Spleen (tissue), 11 donors: ENCODE measurements around the gene FLCN. TPM values are rescaled to one million over a fixed set of nuclear protein-coding genes. Genes with fewer than 3 reads are reported as not detected.

ENCODE experiments used
- DNase-seq: peaks from one replicate; pipeline ENCODE4 v3.0.0-alpha.2; 2020
- H3K27ac ChIP-seq, 8 donors: fragments of 200-600 bp; sonication (generic) in 7 of 8; 1 replicate in 4 of 8; 2 replicates in 4 of 8; pipeline versions ENCODE4 v1.5.0 to v1.8.0; 2016 to 2021; ENCODE audit warnings: inconsistent platforms in 4 of 8, mild to moderate bottlenecking in 4 of 8, moderate library complexity in 1 of 8
- H3K27me3 ChIP-seq, 7 donors: fragments of 200-600 bp; sonication (generic) in 6 of 7; replicated peaks in 1 of 7; 1 replicate in 4 of 7; 2 replicates in 3 of 7; pipeline versions ENCODE4 v1.5.0 to v1.8.0; 2016 to 2021; ENCODE audit warnings: inconsistent platforms in 3 of 7, mild to moderate bottlenecking in 1 of 7
- H3K36me3 ChIP-seq, 6 donors: fragments of 200-600 bp; sonication (generic) in 5 of 6; 1 replicate in 4 of 6; 2 replicates in 2 of 6; pipeline versions ENCODE4 v1.5.0 to v1.8.0; 2016 to 2021; ENCODE audit warnings: inconsistent platforms in 2 of 6
- H3K4me1 ChIP-seq, 6 donors: fragments of 200-600 bp; sonication (generic) in 5 of 6; 1 replicate in 3 of 6; 2 replicates in 3 of 6; pipeline versions ENCODE4 v1.5.0 to v1.8.0; 2016 to 2021; ENCODE audit warnings: inconsistent platforms in 3 of 6
- H3K4me3 ChIP-seq, 8 donors: fragments of 200-600 bp; sonication (generic) in 7 of 8; 1 replicate in 4 of 8; 2 replicates in 4 of 8; pipeline versions ENCODE4 v1.5.0 to v1.8.0; 2016 to 2021; ENCODE audit warnings: inconsistent platforms in 4 of 8, mild to moderate bottlenecking in 4 of 8, moderate library complexity in 2 of 8
- H3K9me3 ChIP-seq, 8 donors: fragments of 200-600 bp; sonication (generic) in 7 of 8; 1 replicate in 4 of 8; 2 replicates in 4 of 8; pipeline versions ENCODE4 v1.5.0 to v1.8.0; 2016 to 2021; ENCODE audit warnings: inconsistent platforms in 4 of 8
- POLR2A ChIP-seq, 3 donors: fragments of 450-650 bp; IDR thresholded peaks; one replicate each; pipeline ENCODE4 v1.5.1; 2017; ENCODE audit warnings: antibody characterized with exemption in 3 of 3, mild to moderate bottlenecking in 1 of 3
- POLR2AphosphoS5 ChIP-seq, 3 donors: sonication (generic); formaldehyde crosslinking; IDR thresholded peaks; one replicate each; pipeline ENCODE4 v1.5.1; 2017; ENCODE audit warnings: antibody characterized with exemption in 3 of 3
- WGBS, 5 donors: extraction: QIAGEN DNeasy Blood & Tissue Kit in 3 of 5; methylation state at CpG; one replicate each; pipeline versions ENCODE4 v1.1.5 to v1.1.7; 2013 to 2018; 5-methylcytosine and 5-hydroxymethylcytosine counted together
- intact Hi-C: fragments of 100-400 bp; cut with DNase I; formaldehyde crosslinking; loops from one replicate; pipeline ENCODE4 v1.15.0; 2023; ENCODE audit warnings: low total_unique reads
- polyA plus RNA-seq, 3 donors: library from polyadenylated mRNA; stranded (reverse); fragments of 200-250 nt; gene quantifications; one replicate each; pipeline ENCODE4 v1.2.1, GENCODE V29; 2013
- total RNA-seq, 7 donors: library from RNA; depleted of rRNA in 3 of 7; stranded (reverse); fragments of >200 nt in 3 of 7; fragmentation: NEBNext Ultra II Directional in 4 of 7; extraction: Animal tissue kit (Norgen Biotek cat#: 25700) in 4 of 7; gene quantifications; one replicate each; pipeline versions ENCODE4 v1.1.0 to v1.2.1, GENCODE V29; 2016 to 2021
- TF ChIP-seq, protein P1 (sequence below), 11 experiments: fragments of 200-600 bp in 7 of 11; fragments of 450-650 bp in 4 of 11; sonication (generic) in 4 of 11; IDR thresholded peaks in 8 of 11; conservative IDR thresholded peaks in 3 of 11; 1 replicate in 7 of 11; 2 replicates in 4 of 11; pipeline versions ENCODE4 v1.4.0 to v1.8.0; 2016 to 2021; ENCODE audit warnings: antibody characterized with exemption in 11 of 11, inconsistent platforms in 4 of 11, mild to moderate bottlenecking in 1 of 11
- donor health status: healthy with polysubstance abuse.
- donor health status: DM: no; HTN: no; CAD: no; lungs with moderate emphysema.
- donor health status: DM: no; HTN: no; CAD: no.
- donor health status: Bipolar disorder and iron deficiency.
- donor health status: healthy.
- donor health status: DM: no; HTN: no; CAD: no.
- donor health status: DM: yes; HTN: yes; CAD: no.

The FLCN gene
- total and polyA plus RNA-seq, 10 donors = 9.1 to 91.6 (median 72.3) TPM

DNA sequence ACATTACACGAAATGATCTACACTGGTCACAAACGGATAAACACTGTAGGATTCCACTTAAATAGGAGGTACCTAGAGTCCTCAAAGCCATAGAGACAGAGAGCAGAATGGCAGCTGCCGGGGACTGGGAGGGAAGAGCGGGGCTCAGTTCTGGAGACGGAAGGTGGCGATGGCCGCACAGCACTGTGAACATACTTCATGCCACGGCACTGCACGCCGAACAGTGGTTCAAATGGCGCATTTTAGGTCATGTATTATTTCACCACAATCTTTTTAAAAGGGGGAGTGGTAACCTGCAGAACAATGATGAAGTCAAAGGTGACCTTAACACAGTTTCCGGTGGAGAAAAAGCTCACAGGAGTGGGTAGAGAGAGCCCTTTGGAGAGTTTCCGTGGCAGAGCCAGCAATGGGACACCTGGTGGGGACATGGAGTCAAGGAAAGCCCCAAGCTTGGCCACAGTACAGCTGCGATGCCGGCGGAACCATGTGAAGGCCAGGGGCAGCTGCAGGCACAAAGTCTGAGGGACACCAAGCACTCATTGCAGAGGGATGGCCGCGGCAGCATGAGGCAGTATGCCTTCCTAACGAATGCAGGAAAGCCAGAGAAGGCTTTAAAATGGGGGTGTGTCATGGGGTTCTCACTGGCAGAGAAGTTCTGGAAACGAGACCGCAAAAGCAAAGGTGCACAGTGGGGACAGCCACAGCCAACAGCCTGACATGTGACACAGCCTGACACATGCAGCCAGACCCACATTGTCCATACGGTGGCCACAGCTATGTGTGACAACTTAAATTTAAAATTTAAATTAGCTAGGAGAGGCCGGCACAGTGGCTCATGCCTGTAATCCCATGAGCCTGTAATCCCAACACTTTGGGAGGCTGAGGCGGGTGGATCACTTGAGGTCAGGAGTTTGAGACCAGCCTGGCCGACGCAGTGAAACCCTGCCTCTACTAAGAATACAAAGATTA lies 7.3 kb downstream of the FLCN start:
- 76 to 88% (median 85%) methylated on average over 26 of the region's 26 CpGs for WGBS, 5 donors
- H3K4me3 ChIP-seq = no peak overlapping the region
- no peaks in the 10 kb centered on the region for H3K9me3 ChIP-seq
- no peaks in the 10 kb centered on the region for H3K27me3 ChIP-seq
- TF ChIP-seq POLR2A (IDR thresholded peaks at IDR 0.05) (no peak), POLR2AphosphoS5 (IDR thresholded peaks at IDR 0.05) (peak; percentile 50 to 74 (median 64))
- TF ChIP-seq, protein P1, sequence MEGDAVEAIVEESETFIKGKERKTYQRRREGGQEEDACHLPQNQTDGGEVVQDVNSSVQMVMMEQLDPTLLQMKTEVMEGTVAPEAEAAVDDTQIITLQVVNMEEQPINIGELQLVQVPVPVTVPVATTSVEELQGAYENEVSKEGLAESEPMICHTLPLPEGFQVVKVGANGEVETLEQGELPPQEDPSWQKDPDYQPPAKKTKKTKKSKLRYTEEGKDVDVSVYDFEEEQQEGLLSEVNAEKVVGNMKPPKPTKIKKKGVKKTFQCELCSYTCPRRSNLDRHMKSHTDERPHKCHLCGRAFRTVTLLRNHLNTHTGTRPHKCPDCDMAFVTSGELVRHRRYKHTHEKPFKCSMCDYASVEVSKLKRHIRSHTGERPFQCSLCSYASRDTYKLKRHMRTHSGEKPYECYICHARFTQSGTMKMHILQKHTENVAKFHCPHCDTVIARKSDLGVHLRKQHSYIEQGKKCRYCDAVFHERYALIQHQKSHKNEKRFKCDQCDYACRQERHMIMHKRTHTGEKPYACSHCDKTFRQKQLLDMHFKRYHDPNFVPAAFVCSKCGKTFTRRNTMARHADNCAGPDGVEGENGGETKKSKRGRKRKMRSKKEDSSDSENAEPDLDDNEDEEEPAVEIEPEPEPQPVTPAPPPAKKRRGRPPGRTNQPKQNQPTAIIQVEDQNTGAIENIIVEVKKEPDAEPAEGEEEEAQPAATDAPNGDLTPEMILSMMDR (IDR thresholded peaks at IDR 0.05 in 8 of 11, conservative IDR thresholded peaks at IDR 0.05 in 3 of 11) = peak in 3 of 11 experiments; percentile 8 to 18 (median 17)
- intact Hi-C loops = loop anchor here (10.0 kb wide), 1 partner anchor 55 kb away; no protein-coding TSS in a partner anchor
- H3K36me3 ChIP-seq = peaks cover 0 to 86% (median 81%) of the 10 kb centered on the region in 6 donors
- DNase-seq = peak; percentile 77
- peak overlapping the region in 5 of 8 donors; percentile 46 to 80 (median 65) for H3K27ac ChIP-seq
- peaks cover 7 to 66% (median 33%) of the 10 kb centered on the region in 6 donors for H3K4me1 ChIP-seq

DNA sequence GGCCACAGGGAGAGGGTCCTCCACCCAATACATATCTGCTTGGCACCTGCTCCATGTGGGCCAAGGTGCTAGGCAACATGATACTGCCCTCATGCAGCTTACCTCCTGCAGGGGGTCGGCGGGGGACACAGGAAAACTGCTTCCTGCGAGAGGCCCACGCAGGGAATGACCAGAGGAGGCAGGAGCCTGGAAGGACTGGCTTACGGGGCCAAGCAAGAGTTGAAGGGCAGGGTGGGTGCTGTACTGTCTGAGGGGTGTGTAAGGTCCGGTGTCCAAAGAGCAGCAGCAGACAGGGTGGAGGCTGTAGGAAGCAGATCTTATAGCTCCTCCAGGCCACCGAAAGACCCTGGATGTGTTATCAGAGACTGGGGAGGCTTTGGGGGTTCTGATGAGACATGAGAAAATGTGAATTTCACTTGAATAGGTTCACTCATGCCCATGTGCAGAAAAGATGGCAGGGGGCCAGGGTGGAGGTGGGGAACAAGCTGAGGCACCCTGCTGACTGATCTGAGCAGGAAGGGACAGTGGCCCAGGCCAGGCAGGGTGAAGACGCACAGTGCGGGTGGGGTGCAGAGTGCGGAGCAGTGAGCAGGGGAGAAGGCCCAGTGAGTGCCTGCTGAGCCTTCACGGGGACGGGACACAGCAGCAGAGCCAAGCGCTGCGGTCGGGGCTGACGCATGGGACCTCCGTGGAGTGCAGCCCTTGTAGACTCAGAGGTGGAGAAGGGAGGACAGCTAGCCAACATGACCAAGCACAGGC lies 8.3 kb downstream of the FLCN start:
- intact Hi-C loops = no loop called here
- Histone ChIP-seq H3K36me3 (peaks cover 4 to 96% (median 91%) of the 10 kb centered on the region in 6 donors), H3K9me3 (no peaks in the 10 kb centered on the region), H3K4me1 (peaks cover 7 to 56% (median 28%) of the 10 kb centered on the region in 6 donors), H3K27ac (peak overlapping the region in 5 of 8 donors; percentile 46 to 80 (median 65)), H3K27me3 (no peaks in the 10 kb centered on the region), H3K4me3 (no peak overlapping the region)
- peak; percentile 61 for DNase-seq
- peak in 1 of 3 donors; percentile 41 for TF ChIP-seq POLR2AphosphoS5 (IDR thresholded peaks at IDR 0.05)
- TF ChIP-seq, protein P1 (IDR thresholded peaks at IDR 0.05 in 8 of 11, conservative IDR thresholded peaks at IDR 0.05 in 3 of 11) = no peak
- 76 to 90% (median 86%) methylated on average over 17 of the region's 17 CpGs for WGBS, 5 donors

DNA sequence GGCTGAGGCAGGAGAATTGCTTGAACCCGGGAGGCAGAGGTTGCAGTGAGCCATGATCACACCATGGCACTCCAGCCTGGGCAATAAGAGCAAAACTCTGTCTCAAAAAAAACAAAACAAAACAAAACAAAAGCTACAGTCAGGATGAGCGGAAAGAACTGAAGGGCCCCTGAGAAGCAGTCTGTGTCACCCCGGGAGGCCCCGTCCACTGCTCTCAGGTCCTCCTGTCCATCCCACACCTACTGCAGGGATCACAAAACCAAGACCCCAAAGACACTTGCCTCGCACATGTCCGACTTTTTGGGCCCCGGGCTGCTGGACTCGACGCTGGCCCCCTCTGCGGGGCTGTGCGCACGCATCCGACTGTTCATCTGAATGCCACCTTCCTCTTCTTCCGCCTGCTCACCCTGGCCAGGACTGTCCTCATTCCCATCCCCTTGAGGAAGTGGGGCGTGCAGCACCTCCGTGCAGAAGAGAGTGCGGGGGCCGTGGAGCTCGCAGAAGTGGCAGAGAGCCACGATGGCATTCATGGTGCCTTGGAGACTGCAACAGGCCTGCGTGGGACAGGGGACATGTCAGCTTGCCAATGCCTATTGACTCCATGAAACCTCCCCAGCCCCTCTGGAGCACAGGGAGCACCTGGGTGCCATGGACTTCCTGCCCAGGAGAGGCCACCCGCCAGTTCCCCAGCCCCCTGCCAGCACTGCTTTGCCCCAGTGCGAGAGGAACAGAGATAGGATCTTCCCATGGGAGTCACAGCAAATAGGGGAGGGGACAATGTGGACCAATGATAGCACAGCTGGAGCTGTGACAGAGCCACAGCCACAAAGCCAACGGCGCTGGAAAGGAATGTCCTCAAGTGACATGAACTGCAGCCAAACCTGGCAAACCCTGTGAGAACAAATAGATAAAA lies 9.1 kb downstream of the FLCN start:
- Histone ChIP-seq H3K36me3 (peaks cover 4 to 100% (median 99%) of the 10 kb centered on the region in 6 donors), H3K4me3 (no peak overlapping the region), H3K27me3 (no peaks in the 10 kb centered on the region), H3K4me1 (peaks cover 4 to 49% (median 24%) of the 10 kb centered on the region in 6 donors), H3K27ac (peak overlapping the region in 3 of 8 donors; percentile 48 to 80 (median 65)), H3K9me3 (no peaks in the 10 kb centered on the region)
- peak; percentile 58 for DNase-seq
- 90 to 96% (median 92%) methylated on average over 22 to 25 of the region's 25 CpGs for WGBS, 5 donors
- TF ChIP-seq, protein P1 (IDR thresholded peaks at IDR 0.05 in 8 of 11, conservative IDR thresholded peaks at IDR 0.05 in 3 of 11) = no peak
- TF ChIP-seq POLR2AphosphoS5 (IDR thresholded peaks at IDR 0.05) = peak in 1 of 3 donors; percentile 44
- TF ChIP-seq POLR2A (IDR thresholded peaks at IDR 0.05) = no peak
- intact Hi-C loops = no loop called here
